Activated CD4-positive, alpha-beta T cell treated with anti-CD3 and anti-CD28 coated beads, Interleukin-2, amount 50 U/mL, for 1 hour (primary cell): Measurements from ENCODE around the gene NDRG2.
"Not testable (repeated sequence)": the region's sequence is repeated elsewhere in the genome, so short reads cannot be mapped to it uniquely, and the experiment has no call there.

Experiments used
- DNase-seq: peaks from one replicate; pipeline ENCODE4 v3.0.0-alpha.2; 2020

Gene NDRG2

DNA sequence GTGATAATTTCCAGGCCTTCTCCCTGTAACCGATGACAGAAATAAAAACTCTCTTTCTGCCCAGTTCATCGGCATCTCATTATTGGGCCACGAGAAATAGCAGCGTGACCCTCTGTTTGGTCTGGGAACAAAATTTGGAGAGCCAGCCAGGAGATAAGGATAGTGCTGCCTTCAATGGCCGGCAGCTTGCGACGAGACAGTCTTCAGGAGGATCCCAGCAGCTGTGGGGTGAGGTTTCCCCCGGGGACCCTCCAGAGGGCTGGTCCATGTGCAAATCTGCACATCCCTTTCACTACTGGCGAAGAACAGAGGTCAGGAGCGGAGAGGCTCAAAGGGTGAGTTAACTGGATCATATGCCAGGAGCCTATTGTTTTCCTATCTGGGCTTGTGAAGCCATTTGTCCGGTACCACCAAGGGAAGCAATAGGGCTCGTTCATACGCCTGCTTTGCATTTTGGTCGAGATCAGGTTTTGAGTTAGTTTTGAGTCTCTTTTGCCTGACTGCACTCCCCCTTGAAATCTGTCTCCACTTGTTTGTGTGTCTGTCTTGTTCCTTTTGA, 21.0 kb downstream of the NDRG2 start:
- DNase-seq: no peak

DNA sequence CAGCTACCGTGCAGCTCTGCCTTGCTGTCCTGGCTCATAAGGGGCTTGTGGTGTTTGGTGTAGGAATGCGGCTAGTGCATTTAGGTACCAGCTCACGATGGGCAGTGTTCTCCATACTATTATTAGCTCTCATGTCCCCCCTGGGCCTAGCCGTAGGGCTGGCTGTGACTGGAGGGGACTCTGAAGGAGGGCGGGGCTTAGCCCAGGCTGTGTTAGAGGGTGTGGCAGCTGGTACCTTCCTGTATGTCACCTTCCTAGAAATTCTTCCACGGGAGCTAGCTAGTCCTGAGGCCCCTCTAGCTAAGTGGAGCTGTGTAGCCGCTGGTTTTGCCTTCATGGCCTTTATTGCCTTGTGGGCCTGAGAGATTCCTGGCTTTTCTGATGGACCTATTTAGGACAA, 23.6 kb downstream of the NDRG2 start:
- no peak for DNase-seq

DNA sequence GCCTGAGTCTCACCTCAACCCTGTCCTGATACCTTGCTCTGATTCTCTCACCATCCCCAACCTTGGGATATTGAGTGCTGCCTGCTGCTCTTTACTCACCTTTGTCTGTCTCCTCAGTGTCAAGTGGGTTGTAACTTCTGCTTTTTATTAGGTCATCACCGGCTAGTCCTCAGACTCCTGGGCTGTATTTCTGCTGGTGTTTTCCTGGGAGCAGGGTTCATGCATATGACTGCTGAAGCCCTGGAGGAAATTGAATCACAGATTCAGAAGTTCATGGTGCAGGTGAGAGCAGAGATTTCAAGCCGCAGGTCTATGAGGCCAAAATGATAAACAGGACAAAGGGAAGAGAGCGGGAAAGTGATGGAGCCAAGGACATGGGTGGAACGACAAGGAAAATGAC, 25.3 kb downstream of the NDRG2 start:
- no peak for DNase-seq

DNA sequence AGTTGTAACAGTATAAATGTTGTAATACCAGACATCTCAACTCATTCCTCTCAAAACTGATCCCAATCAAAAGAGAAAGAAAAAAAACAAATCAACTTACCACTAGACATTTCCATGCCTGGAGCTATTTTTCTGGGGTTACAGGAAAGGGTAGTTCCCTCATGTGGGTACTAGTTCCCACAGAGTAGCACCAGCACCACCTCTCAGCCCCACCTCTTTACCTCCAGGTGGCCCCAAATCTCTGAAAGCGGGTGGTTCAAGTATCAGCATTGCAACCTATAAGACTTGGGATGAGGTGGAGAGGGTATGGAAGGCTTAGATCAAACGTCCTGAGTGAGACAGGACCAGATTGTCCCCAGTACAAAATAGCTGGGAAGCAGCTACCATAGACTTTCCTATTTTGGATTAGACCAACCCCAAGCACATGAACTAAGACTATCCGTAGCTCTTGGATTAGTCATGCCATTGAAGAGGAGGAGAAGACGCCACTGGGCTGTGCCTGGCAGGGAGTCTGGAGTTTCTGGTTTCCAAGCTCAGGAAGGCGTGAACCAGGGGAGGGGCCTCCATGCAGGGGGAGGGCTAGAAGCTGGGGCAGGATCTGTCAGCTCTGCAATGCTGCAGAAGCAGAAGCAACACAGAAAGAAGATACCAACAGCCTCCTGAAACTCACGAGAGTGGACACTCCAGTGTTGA, 26.0 kb downstream of the NDRG2 start, which contains the start of gene SLC39A2:
Gene SLC39A2, plus strand, starts transcription at position 620 of the 693 bp plus-strand sequence. CDS start 154 bp downstream, outside the sequence.
- DNase-seq: no peak

DNA sequence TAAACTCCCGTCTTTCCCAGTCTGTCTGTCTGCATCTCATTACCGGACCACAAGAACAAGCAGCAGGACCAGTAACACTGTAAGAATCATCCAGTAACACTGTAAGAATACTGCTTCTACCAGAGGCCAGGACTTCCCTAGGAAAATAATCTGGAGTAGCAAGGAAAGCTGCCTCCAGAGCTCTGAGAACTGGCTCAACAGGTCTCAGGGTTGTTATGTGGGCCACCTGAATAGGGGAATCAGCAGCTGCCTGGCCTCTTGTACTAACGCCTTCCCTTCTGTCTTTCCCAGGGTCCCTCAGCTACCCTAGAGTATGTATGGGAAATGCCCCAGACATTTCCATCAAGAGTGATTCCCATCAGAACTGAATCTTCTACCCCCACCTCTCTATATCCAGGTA, 26.7 kb downstream of the NDRG2 start:
- DNase-seq: no peak

DNA sequence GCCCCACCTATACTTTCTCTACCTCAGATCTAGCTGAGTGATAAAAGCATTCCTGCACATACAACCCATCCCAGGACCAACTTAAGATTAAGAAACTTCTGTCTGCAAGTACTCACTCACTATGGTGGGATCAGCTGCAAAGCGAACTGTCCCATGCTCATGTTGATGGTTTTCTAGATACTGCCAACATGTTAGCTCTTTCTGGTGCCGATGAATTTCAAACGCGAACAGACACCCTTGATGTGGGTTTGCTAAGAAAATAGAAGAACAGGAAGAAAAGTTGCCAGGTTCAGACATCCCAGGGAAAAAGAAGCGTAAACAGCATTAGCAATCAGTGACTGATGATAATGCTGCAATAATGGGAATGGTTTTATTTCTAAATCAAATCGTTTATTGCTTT, 27.3 kb downstream of the NDRG2 start:
- DNase-seq: no peak

DNA sequence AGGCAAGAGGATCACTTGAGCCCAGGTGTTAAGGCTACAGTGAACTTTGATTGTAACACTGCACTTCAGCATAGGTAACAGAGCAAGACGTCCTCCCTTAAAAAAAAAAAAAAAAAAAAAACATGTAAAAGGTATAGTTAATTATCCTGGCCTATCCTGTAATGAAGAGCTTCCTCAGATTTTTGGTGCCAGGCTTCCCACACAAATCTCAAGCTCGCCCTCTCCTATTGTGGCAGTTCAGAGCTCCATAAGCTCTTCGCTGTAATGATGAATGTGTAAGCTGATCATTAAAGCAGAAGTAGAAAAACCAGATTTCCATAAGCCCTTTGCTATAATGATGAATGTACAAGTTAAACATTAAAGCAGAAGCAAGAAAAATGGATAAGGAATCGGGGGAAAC, 27.7 kb downstream of the NDRG2 start:
- DNase-seq: no peak

DNA sequence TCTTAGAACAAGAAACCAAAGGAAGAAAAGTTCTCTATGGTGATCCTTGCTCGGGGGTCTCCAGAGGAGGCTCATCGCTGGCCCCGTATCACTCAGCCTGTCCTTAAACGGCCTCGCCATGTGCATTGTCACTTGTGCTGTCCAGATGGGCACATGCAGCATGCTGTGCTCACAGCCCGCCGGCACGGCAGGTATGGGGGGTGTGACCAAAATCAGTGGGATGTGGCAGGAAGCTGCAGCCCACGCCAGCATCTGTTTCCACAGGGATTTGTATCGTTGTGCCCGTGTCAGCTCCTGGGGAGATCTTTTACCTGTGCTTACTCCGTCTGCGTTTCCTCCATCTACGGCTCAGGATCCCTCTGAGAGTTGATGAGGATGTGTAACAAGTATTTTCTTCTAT, 28.3 kb downstream of the NDRG2 start:
- DNase-seq: no peak

DNA sequence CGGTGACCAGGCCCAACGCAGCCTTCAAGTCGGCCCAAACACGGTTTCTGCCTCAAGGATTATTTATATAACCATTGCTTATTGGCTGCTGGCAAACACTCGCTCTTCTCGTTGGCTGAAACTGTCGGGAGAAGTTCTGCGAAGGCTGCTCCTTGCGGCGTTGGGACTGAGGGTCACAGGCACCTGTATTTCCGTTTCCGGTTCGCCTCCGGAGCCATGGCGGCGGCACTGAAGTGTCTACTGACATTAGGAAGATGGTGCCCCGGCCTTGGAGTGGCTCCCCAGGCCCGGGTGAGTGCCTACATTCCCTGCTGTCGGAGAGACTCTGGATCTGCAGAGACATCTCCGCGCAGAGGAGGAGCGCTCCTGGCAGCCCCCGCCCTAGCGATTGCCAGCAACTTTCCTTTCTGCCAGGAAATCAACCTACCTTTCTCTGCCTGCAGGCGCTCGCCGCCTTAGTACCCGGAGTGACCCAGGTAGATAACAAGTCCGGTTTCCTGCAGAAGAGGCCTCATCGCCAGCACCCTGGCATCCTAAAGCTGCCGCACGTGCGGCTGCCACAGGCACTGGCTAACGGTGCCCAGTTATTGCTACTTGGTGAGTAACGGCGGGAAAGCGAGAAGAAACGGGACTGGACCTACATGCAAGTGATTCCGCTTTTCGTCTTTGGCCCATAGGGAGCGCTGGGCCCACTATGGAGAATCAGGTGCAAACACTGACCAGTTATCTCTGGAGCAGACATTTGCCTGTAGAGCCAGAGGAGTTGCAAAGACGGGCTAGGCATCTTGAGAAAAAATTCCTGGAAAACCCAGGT, 34.9 kb downstream of the NDRG2 start, which contains the start of gene METTL17:
Gene METTL17, plus strand, starts transcription at position 194 of the 814 bp plus-strand sequence. Its CDS starts 23 bp downstream, at position 217.
- peak; percentile 76 for DNase-seq

DNA sequence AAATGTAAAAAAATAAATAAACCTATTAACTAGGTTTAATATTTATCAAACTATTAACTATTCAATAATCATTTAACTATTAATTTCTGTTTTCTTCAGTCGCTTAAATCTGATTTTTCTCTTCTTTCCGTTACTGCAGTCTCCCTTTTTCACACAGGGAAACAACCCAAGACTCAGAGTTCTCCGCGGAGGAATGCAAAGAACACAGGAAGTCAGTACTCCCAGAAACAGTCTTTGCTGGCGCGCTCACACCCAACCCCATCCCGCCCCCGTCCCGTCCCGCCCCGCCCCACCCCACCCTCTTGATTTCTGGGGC, 35.4 kb downstream of the NDRG2 start:
- no peak for DNase-seq

DNA sequence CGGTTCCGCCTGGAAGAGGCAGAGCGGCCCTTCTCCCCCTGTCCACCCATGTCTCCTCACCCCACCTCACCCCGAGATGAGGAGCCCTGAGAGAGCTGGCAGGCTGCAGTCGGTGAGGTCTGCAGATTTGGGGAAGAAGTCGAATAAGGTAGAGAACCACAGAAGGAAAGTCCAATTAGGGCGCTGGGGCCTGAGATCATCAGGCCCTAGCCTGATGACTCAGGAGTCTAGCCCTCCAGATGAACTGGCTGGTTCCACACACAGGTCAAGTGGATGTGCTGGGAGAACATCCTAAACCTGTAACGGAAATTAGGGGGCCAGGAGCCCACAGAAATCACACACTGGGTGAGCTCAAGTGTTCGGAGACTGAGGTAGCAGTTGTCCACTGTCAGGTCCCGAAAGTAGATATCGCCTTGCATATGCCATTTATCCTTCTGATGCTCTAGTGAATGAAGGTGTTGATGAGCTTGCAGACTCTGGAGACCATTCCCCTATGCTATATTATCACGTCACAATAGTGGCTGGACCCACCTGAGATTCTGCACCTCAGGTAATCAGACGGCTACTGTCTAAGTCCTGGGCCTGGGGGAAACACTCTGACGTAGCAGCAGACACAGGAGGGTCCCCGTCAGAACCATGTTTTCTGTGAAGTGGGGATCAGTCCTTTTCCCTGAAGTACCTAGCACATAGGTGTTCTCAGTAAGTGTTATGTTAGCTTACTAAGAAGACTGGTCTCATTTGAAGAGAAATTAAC, 36.0 kb downstream of the NDRG2 start:
- DNase-seq: no peak

DNA sequence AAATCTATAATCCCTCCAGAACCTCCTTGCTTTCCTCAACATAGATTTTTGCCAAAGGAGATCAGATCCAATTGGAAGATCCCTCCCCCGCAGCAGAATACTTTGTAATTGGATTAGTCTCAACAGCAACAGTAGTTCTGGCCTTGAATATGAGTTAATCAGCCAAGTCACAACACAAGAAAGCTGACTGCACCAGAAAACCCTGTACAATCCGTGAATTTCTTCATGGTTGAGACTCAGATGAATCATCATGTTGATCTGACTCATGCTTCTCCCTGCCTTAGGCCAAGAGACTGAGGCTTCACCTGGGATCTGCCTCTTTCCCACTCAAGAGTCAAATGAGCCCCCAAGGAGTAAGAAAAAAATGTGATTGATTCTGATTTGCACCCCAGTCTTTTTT, 38.0 kb downstream of the NDRG2 start:
- DNase-seq: no peak

DNA sequence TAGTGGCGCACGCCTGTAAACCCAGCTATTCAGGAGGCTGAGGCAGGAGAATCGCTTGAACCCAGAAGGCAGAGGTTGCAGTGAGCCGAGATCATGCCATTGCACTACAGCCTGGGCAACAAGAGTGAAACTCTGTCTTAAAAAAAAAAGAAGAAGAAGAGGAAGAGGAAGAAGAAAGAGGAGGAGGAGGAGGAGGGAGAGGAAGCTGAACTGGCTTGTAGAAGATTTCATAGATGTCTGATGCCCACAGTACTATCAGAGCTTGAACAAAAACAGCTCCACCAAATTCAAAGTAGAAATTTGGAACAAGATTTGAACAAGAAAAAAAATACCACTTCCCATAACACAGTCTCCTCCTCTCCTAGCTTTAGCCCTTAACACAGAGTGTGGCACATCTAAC, 39.2 kb downstream of the NDRG2 start:
- not testable (repeated sequence) for DNase-seq

DNA sequence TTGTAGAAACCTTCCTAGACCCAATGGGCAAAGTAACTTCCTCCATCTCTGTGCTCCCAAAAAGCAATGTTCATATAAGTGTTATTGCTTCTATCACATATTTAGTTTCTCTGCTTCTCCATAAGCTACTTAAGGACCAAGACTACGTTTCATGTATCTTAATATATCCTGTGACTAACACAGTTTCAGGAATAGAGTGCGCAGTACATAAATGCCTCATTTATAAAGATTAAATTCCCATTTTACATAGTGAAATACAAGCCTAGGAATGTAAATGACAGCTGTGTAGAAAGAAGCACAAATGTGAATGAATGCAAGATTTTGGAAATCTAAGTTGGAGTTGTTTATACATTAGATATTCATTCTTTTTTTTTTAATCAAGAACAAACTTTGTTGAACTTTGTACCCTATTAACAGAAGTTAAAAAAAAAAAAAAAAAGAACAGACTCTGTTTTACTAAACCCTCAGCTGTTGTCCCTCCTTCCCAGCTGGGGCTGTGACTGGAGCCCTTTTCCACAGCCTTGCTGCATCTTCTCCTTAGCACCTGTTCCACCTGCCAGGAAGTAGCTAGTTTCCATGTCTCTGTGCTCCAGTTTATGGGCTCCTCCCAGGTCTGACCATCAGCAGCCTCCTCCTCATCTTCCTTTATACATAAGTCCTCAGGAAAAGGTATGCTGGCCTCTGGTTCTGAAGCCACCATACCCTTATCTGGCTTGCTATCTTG, 42.1 kb downstream of the NDRG2 start:
- DNase-seq: no peak

DNA sequence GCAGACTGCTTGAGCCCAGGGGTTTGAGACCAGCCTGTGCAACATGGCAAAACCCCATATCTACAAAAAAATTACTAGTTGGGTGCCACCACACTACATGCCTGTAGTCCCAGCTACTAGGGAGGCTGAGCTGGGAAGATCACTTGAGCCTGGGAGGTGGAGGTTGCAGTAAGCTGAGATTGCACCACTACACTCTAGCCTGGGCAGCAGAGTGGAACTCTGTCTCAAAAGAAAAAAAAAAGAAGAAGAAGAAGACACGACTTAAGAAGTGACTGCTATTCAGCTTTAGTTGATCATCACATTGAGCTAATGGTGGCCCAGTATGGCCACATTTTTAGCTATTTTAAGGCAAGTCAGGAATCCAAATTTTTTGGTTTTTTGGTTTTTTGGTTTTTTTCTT, 44.0 kb downstream of the NDRG2 start:
- no peak for DNase-seq

DNA sequence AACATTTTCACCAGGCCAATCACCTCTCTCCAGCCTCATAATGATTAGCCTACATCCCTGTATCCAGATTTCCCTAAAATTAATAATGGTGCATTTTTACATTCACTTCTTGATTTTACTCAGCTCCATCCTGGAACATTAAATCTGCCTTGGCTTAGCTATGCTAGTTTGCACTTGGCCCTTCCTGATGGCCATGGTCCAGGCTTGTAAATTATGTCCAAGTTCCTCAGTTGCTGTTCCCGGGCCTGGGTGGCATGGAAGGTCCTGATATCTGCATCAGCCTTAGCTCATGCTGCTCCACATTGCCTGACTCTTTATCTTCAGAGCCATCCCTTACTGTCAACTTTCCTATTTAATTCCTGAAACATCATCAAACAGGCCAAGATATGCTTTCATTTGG, 46.2 kb downstream of the NDRG2 start:
- no peak for DNase-seq

DNA sequence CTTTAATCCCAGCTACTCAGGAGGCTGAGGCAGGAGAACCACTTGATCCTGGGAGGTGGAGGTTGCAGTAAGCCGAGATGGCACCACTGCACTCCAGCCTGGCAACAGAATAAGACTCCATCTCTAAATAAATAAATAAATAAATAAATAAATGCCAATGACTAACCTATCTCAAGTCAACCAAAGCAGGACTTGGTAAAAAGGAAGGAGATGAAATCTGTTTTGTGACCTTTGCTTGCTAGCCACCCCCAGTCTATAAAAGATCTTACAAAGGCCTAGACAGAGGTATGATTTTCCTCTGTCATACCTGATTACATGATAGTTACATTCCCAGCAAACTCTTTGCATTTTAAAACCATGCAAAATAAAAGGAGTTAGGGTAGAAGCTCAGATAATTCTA, 48.6 kb downstream of the NDRG2 start:
- DNase-seq: no peak

DNA sequence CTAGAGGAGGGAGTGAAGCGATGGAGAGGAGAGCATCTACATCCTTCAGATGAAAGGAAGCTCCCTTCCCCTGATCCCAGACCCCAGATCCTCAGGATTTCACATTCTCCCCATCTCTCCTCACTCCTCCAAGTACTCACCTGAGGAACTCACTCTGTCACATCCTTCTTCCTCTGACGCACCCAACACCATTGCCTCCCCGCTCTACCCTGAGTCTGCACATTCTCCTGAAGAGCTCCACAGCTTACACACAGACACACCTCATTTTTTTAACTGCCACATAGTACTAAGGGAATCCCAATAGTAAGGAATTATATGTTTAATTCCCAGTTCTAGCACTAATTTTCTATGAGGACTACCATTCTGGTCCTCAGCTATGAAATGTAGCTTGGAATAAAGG, 51.4 kb downstream of the NDRG2 start:
- no peak for DNase-seq

DNA sequence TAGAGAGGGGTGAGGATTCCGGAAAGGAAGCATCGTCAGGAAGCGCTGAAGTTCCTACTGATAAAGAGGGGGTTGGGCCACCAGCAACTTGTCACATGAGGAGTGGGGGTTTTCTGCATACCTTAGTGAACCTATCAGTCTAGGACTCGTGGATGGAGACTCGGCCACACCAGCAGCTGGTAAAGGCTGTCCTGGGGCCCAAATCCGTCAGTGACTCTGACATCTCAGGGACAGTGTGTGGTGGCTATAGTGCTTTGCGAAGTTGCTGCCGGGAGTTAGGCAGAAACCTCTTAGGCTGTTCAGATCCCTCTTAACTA, 53.2 kb downstream of the NDRG2 start:
- DNase-seq: no peak

DNA sequence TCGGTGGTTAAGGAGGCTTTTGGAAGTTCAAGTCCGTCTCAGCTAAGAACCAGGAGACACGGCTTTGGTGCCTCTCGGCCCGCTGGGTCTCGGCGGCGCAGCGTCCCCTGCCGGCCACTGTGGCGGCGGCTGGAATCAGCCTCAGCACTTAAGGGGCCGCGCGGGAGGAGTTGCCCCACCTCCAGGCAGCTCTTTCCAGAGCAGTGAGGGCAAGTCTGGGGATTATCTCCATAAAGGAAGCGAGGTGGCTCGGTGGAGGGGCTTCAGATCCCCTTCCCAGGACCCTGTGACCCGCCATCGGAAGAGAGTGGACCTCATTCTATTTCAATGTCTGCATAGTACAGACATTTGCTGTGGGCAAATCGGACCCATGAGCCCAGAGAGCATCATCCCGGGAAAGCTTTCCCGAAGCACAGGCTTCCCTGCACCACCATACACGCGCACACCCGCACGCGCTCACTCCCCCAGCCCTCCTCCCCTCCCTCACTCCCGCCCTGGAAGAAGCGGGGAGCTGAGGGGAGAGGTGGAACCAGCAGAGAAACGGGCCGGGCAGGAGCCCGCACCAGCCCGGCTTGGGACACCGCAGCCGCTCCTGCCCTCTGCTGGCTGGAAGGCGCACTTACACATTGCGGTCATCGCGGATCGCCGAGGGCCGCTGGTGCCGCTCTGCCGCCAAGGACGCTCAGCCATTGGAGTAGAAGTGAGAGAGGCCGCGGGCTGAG, 53.7 kb downstream of the NDRG2 start:
- DNase-seq: peak; percentile 71

DNA sequence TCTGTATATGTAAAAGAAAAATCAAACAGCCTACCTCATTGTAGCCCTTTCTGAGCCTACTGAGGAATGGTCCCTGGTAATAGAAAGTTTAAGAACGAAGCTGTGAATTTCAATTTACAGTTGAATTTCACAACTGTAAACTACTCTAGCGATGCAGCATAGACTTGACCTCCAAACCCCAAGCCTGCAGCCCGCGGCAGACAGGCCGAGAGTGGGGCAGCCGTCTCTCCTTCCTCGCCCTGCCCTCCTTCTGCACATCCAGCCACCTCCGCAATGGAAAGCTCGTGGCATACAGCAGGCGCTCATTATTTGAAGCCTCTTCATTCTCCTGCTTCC, 54.2 kb downstream of the NDRG2 start:
- DNase-seq: no peak

DNA sequence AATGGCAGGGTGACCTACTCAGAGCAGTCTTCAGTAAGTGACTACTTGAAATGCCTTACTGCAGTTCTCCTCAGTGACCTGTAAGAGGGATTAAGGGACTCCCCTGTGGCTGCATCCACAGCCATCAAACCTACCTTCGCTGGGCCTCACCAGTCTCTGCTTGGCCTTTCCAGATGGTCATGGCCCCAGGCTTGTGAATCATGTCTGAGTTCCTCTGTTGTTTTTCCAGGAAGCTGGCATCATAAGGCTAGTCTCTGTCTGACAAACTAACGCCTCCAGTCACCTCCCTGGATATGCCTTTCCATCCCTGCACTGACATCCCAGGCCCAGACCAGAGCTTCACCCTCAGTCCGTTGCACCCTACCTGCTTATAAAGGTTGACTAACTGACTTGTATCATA, 55.5 kb downstream of the NDRG2 start:
- no peak for DNase-seq
